Natural killer cell treated with Interleukin-12 subunit alpha and Interleukin-12 subunit beta and Interleukin-15 and Interleukin-18, amount 100 ng/mL, for 72 hours (primary cell): ENCODE results near the gene CEBPA. TPM values are rescaled to one million over a fixed set of nuclear protein-coding genes. Genes with fewer than 3 reads are reported as not detected.

ENCODE experiments used
- total RNA-seq, 2 donors: library from RNA; stranded (reverse); gene quantifications; one replicate each; pipeline ENCODE4 v1.2.3, GENCODE V29; 2022

CEBPA gene
- total RNA-seq, 2 donors from 2014 or later = 1.3 to 1.9 TPM

Other genes with a start within 250 kb of the CEBPA start
- under 1 TPM; 0.31 to 0.75 TPM for gene RHPN2, start 237.6 kb downstream of the CEBPA start, total RNA-seq
- 10 to 100 TPM; 12.6 to 16.0 TPM for gene GPATCH1, start 221.4 kb downstream of the CEBPA start, total RNA-seq
- not detected for gene WDR88, start 170.4 kb downstream of the CEBPA start, total RNA-seq
- gene LRP3, start 108.2 kb downstream of the CEBPA start, total RNA-seq = not detected
- gene SLC7A10, start 76.7 kb downstream of the CEBPA start, total RNA-seq = not detected
- gene CEBPG, start 71.2 kb upstream of the CEBPA start, total RNA-seq = 10 to 100 TPM; 26.3 to 29.2 TPM
- gene PEPD, start 219.3 kb upstream of the CEBPA start, total RNA-seq = 10 to 100 TPM; 18.7 to 25.7 TPM